T-helper 17 cell (primary cell): ENCODE measurements around the gene SEZ6L. TPM values are rescaled to one million over a fixed set of nuclear protein-coding genes. Genes with fewer than 3 reads are reported as not detected.

ENCODE experiments used
- ATAC-seq: fragments of 150-1000 bp; cut with Tn5 transposase; 2 replicates; pipeline ENCODE4 v1.10.0; 2021; ENCODE audit warnings: mild to moderate bottlenecking, moderate library complexity
- DNase-seq, 3 donors: peaks; one replicate each; pipeline versions ENCODE4 v3.0.0 to v3.0.0-alpha.2; 2020 to 2021
- H3K9me3 ChIP-seq: one replicate; pipeline ENCODE4 v1.7.0; 2013; ENCODE audit warnings: low read length, mild to moderate bottlenecking; ENCODE audit not compliant: control insufficient read depth, poor library complexity, severe bottlenecking
- H3K27ac Mint-ChIP-seq: one replicate; pipeline ENCODE4 v1.8.0; 2022; ENCODE audit warnings: mild to moderate bottlenecking, moderate library complexity, mixed read lengths
- H3K27me3 Mint-ChIP-seq: one replicate; pipeline ENCODE4 v1.8.0; 2022; ENCODE audit warnings: mixed read lengths
- H3K36me3 Mint-ChIP-seq: one replicate; pipeline ENCODE4 v1.8.0; 2022; ENCODE audit warnings: low read depth, mixed read lengths
- H3K4me1 Mint-ChIP-seq: one replicate; pipeline ENCODE4 v1.8.0; 2022; ENCODE audit warnings: mild to moderate bottlenecking, mixed read lengths
- H3K4me3 Mint-ChIP-seq: one replicate; pipeline ENCODE4 v1.8.0; 2022; ENCODE audit warnings: mild to moderate bottlenecking, moderate library complexity, mixed read lengths
- total RNA-seq, 4 donors: library from RNA in 2 of 4; stranded (reverse) in 2 of 4; gene quantifications; one replicate each; pipeline ENCODE4 v1.2.3 and lab custom pipeline; 2022 to 2026

Gene SEZ6L
- total RNA-seq, 2 donors from 2014 or later: 0.07 to 0.13 TPM

DNA sequence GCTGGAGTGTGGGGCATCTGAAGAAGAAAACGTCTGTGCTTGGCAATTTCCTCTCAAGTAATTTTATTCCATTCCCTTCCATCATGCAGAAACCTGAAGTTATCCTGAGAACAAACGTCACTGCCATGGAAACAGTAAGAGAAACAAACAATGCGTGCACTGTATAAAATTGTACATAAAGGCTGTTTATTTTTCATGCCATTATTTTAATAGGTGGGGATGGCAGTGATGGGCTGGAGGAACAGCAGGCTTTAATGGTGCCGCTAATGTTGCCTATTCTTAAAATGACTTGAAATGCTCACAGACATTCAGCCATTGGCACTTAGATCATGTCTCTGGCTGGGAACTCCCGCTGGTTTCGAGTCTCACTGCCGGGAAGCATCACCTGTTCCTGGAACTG lies 7.5 kb upstream of the SEZ6L start:
- Mint-ChIP-seq H3K27ac (no peak overlapping the region), H3K27me3 (peaks cover 28% of the 10 kb centered on the region), H3K36me3 (no peaks in the 10 kb centered on the region), H3K4me3 (no peak overlapping the region), H3K4me1 (no peaks in the 10 kb centered on the region)
- DNase-seq: no peak
- peaks cover 2% of the 10 kb centered on the region for H3K9me3 ChIP-seq
- ATAC-seq: no peak

DNA sequence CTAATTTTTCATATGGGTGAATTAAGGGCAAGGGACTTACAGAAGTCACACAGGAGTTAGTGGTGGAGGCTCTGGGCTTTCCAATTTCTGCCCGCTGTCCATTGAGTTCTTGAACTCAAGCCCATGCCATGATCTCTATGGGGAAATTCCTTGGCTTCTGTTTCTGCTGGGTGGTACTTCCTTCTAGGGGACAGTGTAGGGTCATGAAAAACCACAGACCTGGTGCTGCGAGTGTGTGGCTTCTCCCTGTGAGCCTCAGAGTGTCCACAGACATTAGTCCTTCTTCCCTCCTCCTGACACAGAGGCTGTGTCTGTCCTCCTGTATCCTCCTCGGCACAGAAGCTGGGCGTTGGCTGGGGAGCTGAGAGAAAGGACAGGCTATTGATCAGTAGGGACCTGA lies 6.3 kb upstream of the SEZ6L start:
- Mint-ChIP-seq H3K4me3 (no peak overlapping the region), H3K36me3 (no peaks in the 10 kb centered on the region), H3K27ac (no peak overlapping the region), H3K27me3 (peaks cover 40% of the 10 kb centered on the region), H3K4me1 (peaks cover 2% of the 10 kb centered on the region)
- DNase-seq: no peak
- peaks cover 2% of the 10 kb centered on the region for H3K9me3 ChIP-seq
- no peak for ATAC-seq

DNA sequence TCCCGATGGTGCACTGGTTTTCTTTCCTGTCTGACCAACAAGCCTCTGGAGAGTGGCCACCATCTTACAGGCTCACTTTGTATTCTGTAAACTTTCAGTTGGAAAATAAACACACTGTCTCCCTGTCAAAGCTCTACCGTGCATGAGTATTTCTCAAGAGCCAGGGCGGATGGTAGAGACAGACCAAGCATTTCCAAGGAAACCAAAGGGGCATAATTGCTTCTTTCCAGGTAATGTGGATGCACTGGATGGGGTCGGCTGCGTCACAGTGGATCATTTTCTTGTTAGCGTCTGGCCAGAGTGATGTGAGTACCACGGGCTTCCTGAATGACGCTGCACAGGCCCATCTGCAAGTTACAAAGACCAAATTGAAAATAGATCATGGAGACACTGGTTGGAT lies 5.1 kb upstream of the SEZ6L start:
- ATAC-seq (no peak), DNase-seq (no peak)
- H3K4me1 Mint-ChIP-seq: peaks cover 6% of the 10 kb centered on the region
- H3K4me3 Mint-ChIP-seq: no peak overlapping the region
- no peaks in the 10 kb centered on the region for H3K9me3 ChIP-seq
- H3K27me3 Mint-ChIP-seq: peaks cover 51% of the 10 kb centered on the region
- peaks cover 2% of the 10 kb centered on the region for H3K36me3 Mint-ChIP-seq
- no peak overlapping the region for H3K27ac Mint-ChIP-seq

DNA sequence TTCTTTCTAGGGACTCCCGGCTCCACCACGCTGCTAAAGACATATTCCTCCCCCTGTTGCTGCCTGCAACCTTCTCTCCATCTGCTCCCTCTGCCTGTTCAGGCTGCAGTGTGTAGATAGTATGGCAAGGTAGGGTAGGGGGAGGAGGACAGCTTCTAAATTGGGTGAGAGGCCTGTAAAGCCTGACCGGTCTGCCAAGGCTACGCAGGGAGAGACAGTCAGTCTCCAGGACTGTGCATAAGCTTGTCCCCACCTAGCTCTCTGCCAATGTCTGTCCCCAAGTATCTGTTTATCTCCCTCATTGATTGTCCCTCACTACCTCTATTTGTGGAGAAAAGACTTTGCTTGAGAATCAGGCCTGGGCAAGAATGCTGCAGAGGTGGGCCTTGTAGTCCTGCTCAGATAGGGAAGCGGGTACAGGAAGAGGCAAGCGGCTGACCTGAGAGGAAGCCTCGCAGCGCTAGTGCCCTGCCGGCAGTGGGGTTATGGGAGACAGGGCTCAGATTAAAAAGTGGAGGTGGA lies 871 bp upstream of the SEZ6L start:
- DNase-seq: no peak
- H3K36me3 Mint-ChIP-seq: peaks cover 2% of the 10 kb centered on the region
- H3K27me3 Mint-ChIP-seq: peaks cover 86% of the 10 kb centered on the region
- H3K27ac Mint-ChIP-seq: no peak overlapping the region
- peaks cover 6% of the 10 kb centered on the region for H3K4me1 Mint-ChIP-seq
- no peak overlapping the region for H3K4me3 Mint-ChIP-seq
- no peak for ATAC-seq
- H3K9me3 ChIP-seq: no peaks in the 10 kb centered on the region

DNA sequence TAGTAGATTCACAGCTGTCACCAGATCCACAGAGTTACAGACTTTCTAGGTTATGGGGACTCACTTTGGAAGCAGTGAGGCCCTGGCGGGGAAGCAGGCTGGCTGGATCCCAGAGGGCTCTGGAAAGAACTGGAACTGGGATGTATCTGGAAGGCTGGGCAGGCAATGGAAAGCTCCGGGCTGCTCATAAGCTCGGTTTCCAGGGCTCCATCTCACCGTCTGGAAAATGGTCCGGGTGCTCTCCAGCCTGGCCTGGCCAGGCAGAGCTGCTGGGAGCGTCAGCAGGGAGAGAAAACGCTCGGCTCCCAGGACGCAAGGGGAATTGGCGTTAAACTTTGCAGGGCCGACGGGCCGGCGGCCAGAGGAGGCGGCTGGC lies 335 bp upstream of the SEZ6L start:
- peaks cover 92% of the 10 kb centered on the region for H3K27me3 Mint-ChIP-seq
- H3K4me1 Mint-ChIP-seq: peaks cover 6% of the 10 kb centered on the region
- ATAC-seq (no peak), DNase-seq (no peak)
- no peak overlapping the region for H3K27ac Mint-ChIP-seq
- no peaks in the 10 kb centered on the region for H3K9me3 ChIP-seq
- peaks cover 3% of the 10 kb centered on the region for H3K36me3 Mint-ChIP-seq
- no peak overlapping the region for H3K4me3 Mint-ChIP-seq

DNA sequence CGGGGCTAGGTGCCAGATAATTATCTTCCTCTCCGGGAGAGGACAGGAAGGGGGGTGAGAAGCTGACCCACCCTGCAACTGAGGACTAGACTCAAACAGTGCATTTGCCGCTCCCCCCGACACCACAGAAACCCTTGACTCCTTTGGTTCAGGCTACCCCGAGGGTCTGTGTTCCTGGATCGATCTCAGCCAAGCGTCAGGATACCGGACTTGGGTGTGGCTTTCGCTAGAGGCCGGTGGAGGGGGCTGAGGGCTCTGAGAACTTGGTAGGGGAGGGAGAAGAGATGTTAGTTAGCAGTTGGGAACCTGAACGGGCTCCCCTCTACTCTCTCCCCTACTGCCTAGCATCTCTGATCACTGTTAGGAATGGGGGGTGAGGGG lies 840 bp downstream of the SEZ6L start:
- H3K4me3 Mint-ChIP-seq: peak overlapping the region; percentile 31
- ATAC-seq: no peak

DNA sequence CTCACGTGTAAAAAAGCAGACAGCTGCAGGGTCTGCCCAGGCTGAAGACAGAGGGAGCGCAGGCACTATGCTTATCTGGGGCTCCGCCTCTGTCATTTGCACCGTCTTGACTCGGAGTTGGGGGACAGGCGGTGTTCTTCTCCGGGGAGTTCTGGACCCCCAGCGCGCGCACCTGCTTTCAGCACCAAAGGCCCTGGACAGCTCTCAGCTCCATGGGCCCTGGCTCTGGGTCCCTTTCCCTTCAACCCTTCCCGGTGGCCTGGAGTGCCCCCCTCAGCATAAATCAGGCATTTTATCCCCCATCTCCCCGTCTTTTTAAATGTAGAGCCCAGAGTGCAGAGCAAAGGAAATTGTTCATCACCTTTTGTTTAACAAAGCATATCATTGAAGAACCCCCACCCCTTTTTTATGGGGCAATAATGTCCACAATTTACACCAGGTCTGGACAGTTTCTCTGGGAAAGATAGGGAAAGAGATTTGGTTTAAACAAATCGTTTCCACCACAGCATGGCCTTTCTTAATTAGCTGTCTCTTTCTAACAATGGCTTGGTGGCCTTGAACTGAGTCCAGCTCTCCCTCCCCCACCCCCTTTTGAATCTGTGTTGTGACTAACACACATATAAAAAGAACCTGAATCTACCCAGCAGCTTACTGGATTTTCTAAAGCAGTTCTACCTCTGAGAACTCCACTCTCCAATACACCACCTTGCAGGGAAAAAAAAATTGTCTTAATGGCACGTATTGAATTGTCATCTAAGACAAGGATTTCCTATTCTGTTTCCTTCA lies 1.7 kb downstream of the SEZ6L start:
- H3K27me3 Mint-ChIP-seq: peaks cover 83% of the 10 kb centered on the region
- H3K36me3 Mint-ChIP-seq: peaks cover 4% of the 10 kb centered on the region
- no peak for DNase-seq
- no peak for ATAC-seq
- no peaks in the 10 kb centered on the region for H3K9me3 ChIP-seq
- peaks cover 6% of the 10 kb centered on the region for H3K4me1 Mint-ChIP-seq
- no peak overlapping the region for H3K4me3 Mint-ChIP-seq
- no peak overlapping the region for H3K27ac Mint-ChIP-seq

More for the DNA sequence above, 840 bp downstream of the SEZ6L start:
- peaks cover 6% of the 10 kb centered on the region for H3K4me1 Mint-ChIP-seq
- H3K27ac Mint-ChIP-seq: no peak overlapping the region
- no peak for DNase-seq
- H3K27me3 Mint-ChIP-seq: peaks cover 91% of the 10 kb centered on the region
- peaks cover 4% of the 10 kb centered on the region for H3K36me3 Mint-ChIP-seq
- H3K9me3 ChIP-seq: no peaks in the 10 kb centered on the region

DNA sequence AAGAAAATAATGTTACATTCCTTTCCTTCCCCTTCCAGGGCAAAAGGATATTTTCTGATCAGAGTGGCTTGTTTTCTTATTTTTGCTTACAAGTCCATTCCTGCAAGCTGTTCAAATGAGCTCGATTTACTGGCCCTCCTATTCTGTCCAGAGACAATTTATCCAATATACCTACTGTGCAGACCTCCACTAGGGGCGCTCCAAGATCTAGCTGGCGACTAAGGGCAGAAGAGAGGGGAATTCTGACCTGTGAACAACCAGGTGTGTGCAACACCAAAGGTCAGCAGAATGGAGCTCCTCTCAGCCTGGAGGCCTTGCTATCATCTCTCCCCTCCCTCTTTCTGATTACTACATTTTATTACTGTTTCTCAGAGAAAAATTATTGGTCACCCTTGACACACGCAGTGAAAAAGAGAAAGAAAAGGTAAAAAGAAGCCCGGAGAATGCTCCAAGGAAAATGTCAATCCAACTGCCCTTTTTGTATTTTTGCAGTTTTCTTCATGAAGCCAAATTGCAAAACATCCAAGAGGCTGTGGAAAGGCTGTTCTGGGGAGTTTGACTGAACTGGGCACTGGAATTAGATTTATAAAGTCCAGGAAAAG lies 3.2 kb downstream of the SEZ6L start:
- Mint-ChIP-seq H3K4me3 (no peak overlapping the region), H3K27ac (no peak overlapping the region), H3K4me1 (peaks cover 6% of the 10 kb centered on the region), H3K27me3 (peaks cover 68% of the 10 kb centered on the region), H3K36me3 (peaks cover 4% of the 10 kb centered on the region)
- ATAC-seq (no peak), DNase-seq (no peak)
- H3K9me3 ChIP-seq: no peaks in the 10 kb centered on the region

DNA sequence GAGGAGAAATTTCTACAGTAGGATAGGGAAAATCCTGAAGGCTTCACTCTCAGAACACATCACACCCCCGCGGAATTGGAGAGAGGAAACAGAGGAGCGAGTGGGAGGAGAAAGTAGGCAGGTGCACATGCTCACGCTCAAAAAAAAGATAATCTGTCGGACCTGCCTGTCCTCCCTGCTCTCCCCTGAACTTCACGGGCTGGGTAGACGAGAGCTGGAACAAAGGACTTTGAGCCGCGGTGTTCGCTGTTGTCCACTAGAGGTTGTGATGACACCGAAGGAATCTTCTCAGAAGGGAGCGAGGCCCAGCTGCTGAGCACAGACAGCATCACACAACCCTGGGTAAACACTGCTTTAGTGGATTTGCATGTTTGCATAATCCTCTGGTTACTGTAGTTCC lies 5.0 kb downstream of the SEZ6L start:
- no peaks in the 10 kb centered on the region for H3K9me3 ChIP-seq
- DNase-seq (no peak), ATAC-seq (no peak)
- Mint-ChIP-seq H3K36me3 (peaks cover 2% of the 10 kb centered on the region), H3K27me3 (peaks cover 61% of the 10 kb centered on the region), H3K4me3 (no peak overlapping the region), H3K4me1 (no peaks in the 10 kb centered on the region), H3K27ac (no peak overlapping the region)

DNA sequence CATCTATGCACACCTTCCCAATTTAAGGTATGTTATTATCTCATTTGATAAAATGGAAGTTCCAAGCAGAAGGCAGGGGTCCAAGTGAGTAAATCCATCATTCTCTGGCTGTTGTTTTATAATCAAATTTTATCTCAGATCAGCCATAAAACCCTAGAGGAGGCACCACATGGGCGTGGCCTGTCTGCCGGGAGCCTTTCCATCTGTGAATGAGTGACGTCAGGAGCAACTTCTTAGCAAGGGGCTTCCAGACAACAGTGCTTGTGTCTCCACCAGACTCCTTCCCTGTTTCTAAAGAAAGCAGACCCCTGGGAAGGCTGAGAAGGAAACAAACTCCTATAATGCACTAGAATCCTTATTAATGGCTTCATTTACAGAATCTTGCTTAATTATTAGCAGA lies 13.5 kb downstream of the SEZ6L start:
- Mint-ChIP-seq H3K4me1 (no peaks in the 10 kb centered on the region), H3K27me3 (peaks cover 30% of the 10 kb centered on the region), H3K27ac (no peak overlapping the region)

DNA sequence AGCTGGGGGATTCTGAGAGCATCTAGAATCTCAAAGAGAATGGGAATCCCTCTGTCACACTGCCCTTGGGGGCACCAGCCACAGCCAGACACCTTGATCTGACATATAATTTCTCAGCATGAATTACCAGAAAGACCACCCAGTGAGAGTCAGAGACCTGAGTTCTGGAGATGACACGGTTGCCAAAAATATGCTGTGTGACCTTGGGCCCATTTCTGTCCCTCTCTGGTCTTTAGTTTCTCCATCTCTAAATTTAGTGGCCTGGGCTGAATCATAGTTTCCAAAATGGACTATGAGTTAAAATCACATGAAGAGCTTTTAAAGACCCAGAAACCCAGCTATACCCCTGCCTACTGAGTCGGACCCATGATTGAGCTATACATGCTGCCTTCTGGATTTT lies 15.9 kb downstream of the SEZ6L start:
- no peaks in the 10 kb centered on the region for H3K9me3 ChIP-seq
- Mint-ChIP-seq H3K27me3 (peaks cover 19% of the 10 kb centered on the region), H3K4me1 (no peaks in the 10 kb centered on the region), H3K4me3 (no peak overlapping the region), H3K27ac (no peak overlapping the region), H3K36me3 (no peaks in the 10 kb centered on the region)
- DNase-seq: no peak
- ATAC-seq: no peak

More for the DNA sequence above, 13.5 kb downstream of the SEZ6L start:
- DNase-seq: no peak
- Mint-ChIP-seq H3K36me3 (no peaks in the 10 kb centered on the region), H3K4me3 (no peak overlapping the region)
- ATAC-seq: no peak
- no peaks in the 10 kb centered on the region for H3K9me3 ChIP-seq

DNA sequence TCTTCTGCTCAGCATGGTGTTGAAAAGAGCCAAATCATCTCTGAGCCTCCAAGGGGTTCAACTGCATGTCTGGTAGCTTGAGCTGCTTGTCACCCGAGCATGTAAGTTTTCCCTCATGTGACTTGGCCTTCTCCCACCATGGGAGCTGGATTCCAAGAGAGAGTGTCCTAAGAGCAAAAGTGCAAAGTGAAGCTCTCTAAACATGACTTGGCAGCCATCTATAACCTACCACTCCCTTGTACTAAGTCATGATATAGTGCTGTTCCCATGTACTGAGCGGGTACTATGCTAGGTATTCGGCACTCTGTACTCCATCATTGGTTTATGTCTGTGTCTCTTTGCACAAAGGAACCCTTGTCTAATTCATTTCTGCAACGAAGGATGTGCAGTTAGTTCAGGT lies 19.1 kb downstream of the SEZ6L start:
- Mint-ChIP-seq H3K4me1 (no peaks in the 10 kb centered on the region), H3K36me3 (no peaks in the 10 kb centered on the region), H3K27ac (no peak overlapping the region), H3K27me3 (peaks cover 14% of the 10 kb centered on the region), H3K4me3 (no peak overlapping the region)
- no peak for DNase-seq
- H3K9me3 ChIP-seq: no peaks in the 10 kb centered on the region
- ATAC-seq: no peak

DNA sequence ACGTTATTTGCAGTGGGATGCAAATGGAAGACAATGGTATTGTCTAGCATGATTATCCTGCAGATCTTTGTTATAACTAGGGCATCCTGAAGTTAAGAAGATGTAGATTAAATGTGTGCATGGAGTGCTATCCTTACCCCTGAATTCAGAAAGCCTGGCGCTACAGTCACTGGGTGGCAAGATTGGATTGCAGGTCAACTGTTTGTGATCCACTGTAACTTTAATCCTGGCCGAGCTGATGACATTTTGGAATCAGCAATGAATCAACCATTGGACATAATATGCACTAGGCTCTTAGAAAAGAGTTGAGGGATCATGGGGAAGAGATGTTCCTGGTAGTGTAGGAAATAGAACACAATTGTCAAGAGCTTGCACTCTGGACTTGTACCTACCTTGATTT lies 25.1 kb downstream of the SEZ6L start:
- DNase-seq (no peak), ATAC-seq (no peak)
- Mint-ChIP-seq H3K4me3 (no peak overlapping the region), H3K36me3 (no peaks in the 10 kb centered on the region), H3K27me3 (peaks cover 4% of the 10 kb centered on the region), H3K4me1 (no peaks in the 10 kb centered on the region), H3K27ac (no peak overlapping the region)
- H3K9me3 ChIP-seq: no peaks in the 10 kb centered on the region

DNA sequence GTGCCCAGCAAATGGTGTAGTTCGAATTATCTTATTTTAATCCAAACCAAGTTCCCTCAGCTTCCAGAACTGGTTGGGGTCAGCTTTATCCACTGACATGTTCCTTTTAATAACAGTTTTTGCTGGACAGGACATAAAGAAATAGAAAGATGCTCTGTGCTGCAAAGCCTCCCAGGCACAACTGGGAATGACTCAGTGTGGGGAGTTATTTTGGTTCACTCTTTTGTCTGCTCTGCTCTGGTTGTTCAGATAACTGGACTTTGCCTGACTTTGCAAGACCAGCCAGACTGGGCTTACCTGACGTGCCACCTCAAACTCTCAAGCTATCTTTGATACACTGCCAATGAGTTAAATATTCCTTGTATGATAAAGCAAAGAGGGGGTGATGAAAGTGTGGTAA lies 25.6 kb downstream of the SEZ6L start:
- Mint-ChIP-seq H3K27me3 (peaks cover 4% of the 10 kb centered on the region), H3K27ac (no peak overlapping the region), H3K4me3 (no peak overlapping the region), H3K4me1 (no peaks in the 10 kb centered on the region), H3K36me3 (no peaks in the 10 kb centered on the region)
- no peak for DNase-seq
- no peak for ATAC-seq
- no peaks in the 10 kb centered on the region for H3K9me3 ChIP-seq
